ENCODE measurements around the gene LCN2. TPM values are rescaled to one million over a fixed set of nuclear protein-coding genes. Genes with fewer than 3 reads are reported as not detected.

LCN2 gene
- total RNA-seq, 1 experiment from 2014 or later: 537 TPM

DNA sequence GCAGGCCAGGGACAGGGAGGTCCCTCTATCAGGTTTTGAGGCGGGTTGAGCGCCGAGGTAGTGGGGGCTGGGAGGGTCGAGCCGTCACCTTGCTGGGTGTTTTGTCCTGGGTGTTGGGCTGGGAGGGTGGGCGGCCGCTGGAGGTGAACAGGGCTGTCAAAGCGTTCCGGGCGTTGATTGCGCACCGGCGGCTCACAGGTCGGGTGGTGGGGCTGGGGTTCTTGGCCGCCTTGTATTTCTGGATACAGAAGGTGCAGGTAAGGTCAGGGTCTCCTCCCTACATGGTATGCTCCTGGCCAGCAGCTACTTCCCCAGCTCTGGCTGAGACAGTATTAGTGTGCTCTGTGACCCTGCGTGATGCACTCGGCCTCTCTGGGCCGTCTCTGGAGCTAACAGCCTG, 16.9 kb downstream of the LCN2 start:
- H3K4me2 ChIP-seq: no peak overlapping the region
- intact Hi-C loops (cut with micrococcal nuclease; ENCODE audit: unreplicated experiment): no loop called here
- no peaks in the 10 kb centered on the region for H3K9me2 ChIP-seq (ENCODE audit: insufficient read depth)
- no peak overlapping the region for H2AFZ ChIP-seq
- ChIA-PET POLR2A (ENCODE audit: unreplicated experiment) (interaction anchor here (0.5 kb wide), 1 partner anchor 110 kb away, joined by 3 read pairs; the partner anchor contains the start of genes GOLGA2 and SWI5), CTCF (no interaction called here)
- no TSS peak for BruUV-seq (replicated peaks)
- 0 out of 2 replicates have a peak, but pooled peaks cover 3% of the 10 kb centered on the region for H3K4me1 ChIP-seq (replicated peaks; ENCODE audit: insufficient read depth)
- no peaks in the 10 kb centered on the region for H3K79me2 ChIP-seq (ENCODE audit: low read depth)
- no peaks in the 10 kb centered on the region for H3K27me3 ChIP-seq (ENCODE audit: insufficient read depth, low read depth)
- no peak overlapping the region for H3K27ac ChIP-seq
- H3F3A ChIP-seq (ENCODE audit: insufficient read depth, low read depth): peaks cover 5% of the 10 kb centered on the region; the same call in 1 of the 2 replicates
- no peaks in the 10 kb centered on the region; the same call in 1 of the 2 replicates for H3K36me3 ChIP-seq (ENCODE audit: low read depth)
- H3K4me3 ChIP-seq: no peak overlapping the region
- DNase-seq: no peak
- no peaks in the 10 kb centered on the region; the same call in 1 of the 2 replicates for H4K20me1 ChIP-seq (ENCODE audit: insufficient read depth)
- TF ChIP-seq, protein P1, sequence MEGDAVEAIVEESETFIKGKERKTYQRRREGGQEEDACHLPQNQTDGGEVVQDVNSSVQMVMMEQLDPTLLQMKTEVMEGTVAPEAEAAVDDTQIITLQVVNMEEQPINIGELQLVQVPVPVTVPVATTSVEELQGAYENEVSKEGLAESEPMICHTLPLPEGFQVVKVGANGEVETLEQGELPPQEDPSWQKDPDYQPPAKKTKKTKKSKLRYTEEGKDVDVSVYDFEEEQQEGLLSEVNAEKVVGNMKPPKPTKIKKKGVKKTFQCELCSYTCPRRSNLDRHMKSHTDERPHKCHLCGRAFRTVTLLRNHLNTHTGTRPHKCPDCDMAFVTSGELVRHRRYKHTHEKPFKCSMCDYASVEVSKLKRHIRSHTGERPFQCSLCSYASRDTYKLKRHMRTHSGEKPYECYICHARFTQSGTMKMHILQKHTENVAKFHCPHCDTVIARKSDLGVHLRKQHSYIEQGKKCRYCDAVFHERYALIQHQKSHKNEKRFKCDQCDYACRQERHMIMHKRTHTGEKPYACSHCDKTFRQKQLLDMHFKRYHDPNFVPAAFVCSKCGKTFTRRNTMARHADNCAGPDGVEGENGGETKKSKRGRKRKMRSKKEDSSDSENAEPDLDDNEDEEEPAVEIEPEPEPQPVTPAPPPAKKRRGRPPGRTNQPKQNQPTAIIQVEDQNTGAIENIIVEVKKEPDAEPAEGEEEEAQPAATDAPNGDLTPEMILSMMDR (conservative IDR thresholded peaks at IDR 0.05): no peak
- TF ChIP-seq EZH2 (IDR thresholded peaks at IDR 0.05; ENCODE audit: low read depth): no peak
- H3K9me3 ChIP-seq (ENCODE audit: insufficient read depth, low read depth): no peaks in the 10 kb centered on the region

DNA sequence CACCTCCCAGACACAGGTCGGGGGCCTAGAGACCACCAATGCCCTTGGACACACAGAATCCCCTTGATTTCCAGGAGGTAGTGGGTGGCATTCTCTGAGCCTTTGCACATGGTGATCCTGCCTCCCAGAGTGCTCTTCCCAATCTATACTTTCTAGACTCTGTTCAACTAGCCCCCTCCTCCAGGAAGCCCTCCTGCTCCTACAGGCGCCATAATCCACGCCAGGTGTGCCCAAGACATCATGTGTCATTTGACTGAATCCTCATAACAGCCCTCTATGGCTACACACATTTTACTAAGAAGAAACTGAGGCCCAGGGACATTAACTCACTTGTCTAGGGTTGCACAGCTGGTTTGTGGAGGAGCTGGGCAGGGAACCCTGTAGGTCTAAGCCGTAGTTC, 18.0 kb downstream of the LCN2 start:
- Histone ChIP-seq H2AFZ (no peak overlapping the region), H3F3A (ENCODE audit: insufficient read depth, low read depth) (peaks cover 4% of the 10 kb centered on the region; the same call in 1 of the 2 replicates), H3K27ac (no peak overlapping the region), H3K36me3 (ENCODE audit: low read depth) (no peaks in the 10 kb centered on the region; the same call in 1 of the 2 replicates), H4K20me1 (ENCODE audit: insufficient read depth) (no peaks in the 10 kb centered on the region; the same call in 1 of the 2 replicates), H3K9me3 (ENCODE audit: insufficient read depth, low read depth) (no peaks in the 10 kb centered on the region), H3K79me2 (ENCODE audit: low read depth) (no peaks in the 10 kb centered on the region), H3K4me1 (replicated peaks; ENCODE audit: insufficient read depth) (no peaks in the 10 kb centered on the region), H3K4me3 (no peak overlapping the region), H3K27me3 (ENCODE audit: insufficient read depth, low read depth) (no peaks in the 10 kb centered on the region), H3K4me2 (no peak overlapping the region), H3K9me2 (ENCODE audit: insufficient read depth) (no peaks in the 10 kb centered on the region)
- TF ChIP-seq, protein P1 (conservative IDR thresholded peaks at IDR 0.05): no peak
- no peak for TF ChIP-seq EZH2 (IDR thresholded peaks at IDR 0.05; ENCODE audit: low read depth)
- no peak for DNase-seq
- no TSS peak for BruUV-seq (replicated peaks)
- ChIA-PET CTCF (no interaction called here), POLR2A (ENCODE audit: unreplicated experiment) (no interaction called here)
- intact Hi-C loops (cut with micrococcal nuclease; ENCODE audit: unreplicated experiment): no loop called here

DNA sequence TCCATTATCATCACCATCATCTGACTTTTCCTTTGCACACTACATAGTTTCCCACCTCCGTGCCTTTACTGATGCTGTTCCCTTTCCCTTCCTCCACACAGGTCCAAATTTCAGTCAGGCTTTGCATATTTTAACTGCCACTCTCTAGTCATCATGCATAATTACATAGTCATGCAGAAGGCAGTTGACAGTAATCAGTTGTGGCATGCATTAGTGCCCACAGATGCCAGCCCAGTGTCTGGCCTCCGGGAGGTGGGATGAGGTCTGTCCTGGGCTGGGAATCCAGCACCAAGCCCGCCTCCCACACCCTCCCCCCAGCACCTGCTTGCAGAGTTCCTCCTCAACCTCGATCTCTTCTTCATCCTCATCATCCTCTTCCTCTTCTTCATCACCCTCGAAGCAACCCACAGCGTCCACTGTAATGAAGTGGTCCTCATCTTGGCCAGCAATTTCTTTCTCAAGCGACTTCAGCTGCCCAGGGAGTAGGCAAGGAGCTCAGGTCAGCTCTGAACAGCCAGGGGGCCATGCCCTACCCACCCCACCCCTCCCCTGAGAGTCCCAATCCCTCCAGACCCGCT, 19.6 kb downstream of the LCN2 start:
- Histone ChIP-seq H3K27ac (no peak overlapping the region), H3F3A (ENCODE audit: insufficient read depth, low read depth) (peaks cover 4% of the 10 kb centered on the region; the same call in 1 of the 2 replicates), H3K27me3 (ENCODE audit: insufficient read depth, low read depth) (no peaks in the 10 kb centered on the region), H3K4me2 (no peak overlapping the region), H3K4me1 (replicated peaks; ENCODE audit: insufficient read depth) (no peaks in the 10 kb centered on the region), H4K20me1 (ENCODE audit: insufficient read depth) (no peaks in the 10 kb centered on the region), H3K4me3 (no peak overlapping the region), H2AFZ (no peak overlapping the region), H3K9me2 (ENCODE audit: insufficient read depth) (no peaks in the 10 kb centered on the region), H3K79me2 (ENCODE audit: low read depth) (no peaks in the 10 kb centered on the region), H3K9me3 (ENCODE audit: insufficient read depth, low read depth) (no peaks in the 10 kb centered on the region), H3K36me3 (ENCODE audit: low read depth) (no peaks in the 10 kb centered on the region; the same call in 1 of the 2 replicates)
- BruUV-seq (replicated peaks): no TSS peak
- ChIA-PET CTCF (interaction anchor here (0.7 kb wide), 1 partner anchor 52 kb away, joined by 10 read pairs; no protein-coding TSS in a partner anchor), POLR2A (ENCODE audit: unreplicated experiment) (interaction anchor here (0.6 kb wide), 1 partner anchor 256 kb away, joined by 5 read pairs; no protein-coding TSS in a partner anchor)
- TF ChIP-seq EZH2 (IDR thresholded peaks at IDR 0.05; ENCODE audit: low read depth): no peak
- TF ChIP-seq, protein P1 (conservative IDR thresholded peaks at IDR 0.05): no peak
- DNase-seq: no peak
- intact Hi-C loops (cut with micrococcal nuclease; ENCODE audit: unreplicated experiment): no loop called here

Measured in PC-9 (cell line).